Mononuclear cell (primary cell): ENCODE data around the gene NIPAL1. TPM values are rescaled to one million over a fixed set of nuclear protein-coding genes. Genes with fewer than 3 reads are reported as not detected.

Source experiments
- total RNA-seq: library from RNA; depleted of rRNA; stranded (reverse); fragments of >200 nt; gene quantifications from one replicate; pipeline ENCODE4 v1.2.3, GENCODE V29; 2012

NIPAL1 gene
- total RNA-seq, 1 donor, result under 0.01 TPM

Other genes with a start within 250 kb of the NIPAL1 start
- gene CORIN, start 178.7 kb upstream of the NIPAL1 start, total RNA-seq, result 0.10 TPM
- 6.8 TPM for gene NFXL1, start 102.2 kb upstream of the NIPAL1 start, total RNA-seq
- gene CNGA1, start 91 bp upstream of the NIPAL1 start, total RNA-seq, result not detected
- 74.9 TPM for gene TXK, start 117.5 kb downstream of the NIPAL1 start, total RNA-seq